Keratinocyte (primary cell): Measurements from ENCODE around the gene KCNN4.

Source experiments
- CTCF ChIP-seq, 3 experiments: IDR thresholded peaks in 1 of 3; conservative IDR thresholded peaks in 1 of 3; optimal IDR thresholded peaks in 1 of 3; 2 replicates in 2 of 3; 3 replicates in 1 of 3; pipeline versions ENCODE3 to v1.5.1; 2011; ENCODE audit warnings: low read length in 3 of 3, mild to moderate bottlenecking in 3 of 3, moderate library complexity in 2 of 3, control low read depth in 1 of 3, inconsistent platforms in 1 of 3; ENCODE audit not compliant: insufficient read depth in 2 of 3; ENCODE audit errors: extremely low read depth in 1 of 3
- EZH2 ChIP-seq: IDR thresholded peaks from one replicate; pipeline ENCODE4 v1.6.1; 2012; ENCODE audit warnings: inconsistent platforms, mild to moderate bottlenecking, low read length, moderate library complexity

- TF ChIP-seq EZH2 (no peak), CTCF (optimal IDR thresholded peaks at IDR 0.05 in 1 of 3, IDR thresholded peaks at IDR 0.05 in 1 of 3, conservative IDR thresholded peaks at IDR 0.05 in 1 of 3; ENCODE audit: extremely low read depth in 1 of 3, insufficient read depth in 2 of 3, low read length in 3 of 3) (no peak)
Measured at GRCh38 chr19:43754253-43754502, 26.6 kb downstream of the KCNN4 start.
